Right lobe of liver (tissue), 6 donors: ENCODE measurements around the gene PLET1. TPM values are rescaled to one million over a fixed set of nuclear protein-coding genes. Genes with fewer than 3 reads are reported as not detected.

Source experiments
- ATAC-seq, 4 donors: fragments of 200-7000 bp; cut with Tn5 transposase; one replicate each; pipeline ENCODE4 v1.9.1; 2020; ENCODE audit warnings: mild to moderate bottlenecking in 4 of 4, moderate library complexity in 4 of 4
- DNase-seq, 3 donors: peaks; one replicate each; pipeline ENCODE4 v3.0.0-alpha.2; 2020
- H3K27ac ChIP-seq, 3 donors: fragments of 200-600 bp; one replicate each; pipeline ENCODE4 v1.8.0; 2022
- H3K27me3 ChIP-seq, 2 donors: fragments of 200-600 bp; one replicate each; pipeline ENCODE4 v1.8.0; 2022
- H3K36me3 ChIP-seq, 4 donors: fragments of 200-600 bp; sonication (generic) in 1 of 4; one replicate each; pipeline versions ENCODE4 v1.5.1 to v1.8.0; 2017 to 2022; ENCODE audit warnings: control low read depth in 1 of 4
- H3K4me1 ChIP-seq, 4 donors: fragments of 200-600 bp; sonication (generic) in 1 of 4; one replicate each; pipeline versions ENCODE4 v1.5.1 to v1.8.0; 2017 to 2022; ENCODE audit warnings: control low read depth in 1 of 4
- H3K4me3 ChIP-seq, 3 donors: fragments of 200-600 bp; one replicate each; pipeline ENCODE4 v1.8.0; 2022
- H3K9me3 ChIP-seq, 4 donors: fragments of 200-600 bp; sonication (generic) in 1 of 4; one replicate each; pipeline versions ENCODE4 v1.5.1 to v1.8.0; 2017 to 2022; ENCODE audit warnings: control low read depth in 1 of 4
- CTCF ChIP-seq, 4 donors: fragments of 200-600 bp in 3 of 4; fragments of 450-650 bp in 1 of 4; IDR thresholded peaks; one replicate each; pipeline versions ENCODE4 v1.5.1 to v1.8.0; 2016 to 2022; ENCODE audit warnings: antibody characterized with exemption in 4 of 4, mild to moderate bottlenecking in 2 of 4
- POLR2A ChIP-seq: fragments of 450-650 bp; IDR thresholded peaks from one replicate; pipeline ENCODE4 v1.6.1; 2017; ENCODE audit warnings: antibody characterized with exemption, mild to moderate bottlenecking
- WGBS: methylation state at CpG from one replicate; pipeline ENCODE4 v1.1.6; 2018; ENCODE audit warnings: low coverage, low lambda C conversion rate; ENCODE audit not compliant: insufficient coverage; ENCODE audit errors: missing lambda C conversion rate; 5-methylcytosine and 5-hydroxymethylcytosine counted together
- intact Hi-C, 2 donors: fragments of 100-400 bp; cut with DNase I; formaldehyde crosslinking; loops; one replicate each; pipeline versions ENCODE4 v1.11.2 to v1.14.1; 2022
- total RNA-seq, 6 experiments: library from RNA; depleted of rRNA in 2 of 6; stranded (reverse); fragments of >200 nt in 2 of 6; fragmentation: NEBNext Ultra II Directional in 3 of 6; extraction: Animal tissue kit (Norgen Biotek cat#: 25700) in 3 of 6; gene quantifications; one replicate each; pipeline versions ENCODE4 v1.1.0 to v1.2.4, GENCODE V29; 2016 to 2023
- donor health status: DM: no; HTN: yes; CAD: no.
- donor health status: DM: no; HTN: no; CAD: no.
- donor health status: DM: no; HTN: no; CAD: no.
- donor health status: DM: no; HTN: yes; CAD: no.
- donor health status: DM: no; HTN: yes; CAD: no.

PLET1 gene
- total RNA-seq, 6 experiments from 2014 or later, result not detected

GRCh38 chr11:112298535-112298934 is 37.9 kb upstream of the PLET1 start:
- H3K4me1 ChIP-seq, result peaks cover 0 to 12% (median 1%) of the 10 kb centered on the region in 4 donors
- H3K9me3 ChIP-seq, result no peaks in the 10 kb centered on the region
- H3K27ac ChIP-seq, result no peak overlapping the region
- no peaks in the 10 kb centered on the region for H3K36me3 ChIP-seq
- TF ChIP-seq CTCF (IDR thresholded peaks at IDR 0.05), result no peak
- TF ChIP-seq POLR2A, result no peak
- intact Hi-C loops, result no loop called here
- no peaks in the 10 kb centered on the region for H3K27me3 ChIP-seq
- DNase-seq (peak; percentile 50 to 94 (median 83)), ATAC-seq (peak; percentile 66 to 84 (median 76))
- no peak overlapping the region for H3K4me3 ChIP-seq
- 13% methylated on average over 4 of the region's 9 CpGs for WGBS

- DNase-seq, result no peak
- 63% methylated on average over 7 of the region's 7 CpGs for WGBS
- TF ChIP-seq CTCF (IDR thresholded peaks at IDR 0.05) (no peak), POLR2A (no peak)
Observed at GRCh38 chr11:112297248-112297866, 36.7 kb upstream of the PLET1 start.

GRCh38 chr11:112296044-112296443 is 35.4 kb upstream of the PLET1 start:
- H3K9me3 ChIP-seq, result no peaks in the 10 kb centered on the region
- no peaks in the 10 kb centered on the region for H3K27me3 ChIP-seq
- H3K4me3 ChIP-seq, result no peak overlapping the region
- DNase-seq (no peak), ATAC-seq (no peak)
- TF ChIP-seq CTCF (IDR thresholded peaks at IDR 0.05) (no peak), POLR2A (no peak)
- peaks cover 0 to 8% (median 2%) of the 10 kb centered on the region in 4 donors for H3K4me1 ChIP-seq
- no peaks in the 10 kb centered on the region for H3K36me3 ChIP-seq
- intact Hi-C loops, result no loop called here
- H3K27ac ChIP-seq, result no peak overlapping the region
- 80% methylated on average over 1 of the region's 4 CpGs for WGBS

More at GRCh38 chr11:112297248-112297866, 36.7 kb upstream of the PLET1 start:
- Histone ChIP-seq H3K27ac (no peak overlapping the region), H3K36me3 (no peaks in the 10 kb centered on the region), H3K4me1 (peaks cover 0 to 13% (median 3%) of the 10 kb centered on the region in 4 donors), H3K27me3 (no peaks in the 10 kb centered on the region), H3K4me3 (no peak overlapping the region), H3K9me3 (no peaks in the 10 kb centered on the region)
- intact Hi-C loops, result no loop called here
- ATAC-seq, result no peak

- WGBS, result 67% methylated on average over 2 of the region's 3 CpGs
- no peak for TF ChIP-seq CTCF (IDR thresholded peaks at IDR 0.05)
- TF ChIP-seq POLR2A, result no peak
- no peaks in the 10 kb centered on the region for H3K27me3 ChIP-seq
- H3K4me1 ChIP-seq, result peaks cover 0 to 8% (median 2%) of the 10 kb centered on the region in 4 donors
- H3K4me3 ChIP-seq, result no peak overlapping the region
- H3K27ac ChIP-seq, result no peak overlapping the region
- intact Hi-C loops, result no loop called here
- no peaks in the 10 kb centered on the region for H3K36me3 ChIP-seq
- ATAC-seq (no peak), DNase-seq (no peak)
- no peaks in the 10 kb centered on the region for H3K9me3 ChIP-seq
Observed at GRCh38 chr11:112294688-112295340, 34.2 kb upstream of the PLET1 start.
